B cell (primary cell): ENCODE measurements around the gene TMEM114.

Experiments
- EZH2 ChIP-seq: IDR thresholded peaks from 2 replicates; pipeline ENCODE4 v1.6.1; 2012; ENCODE audit warnings: borderline replicate concordance, low read depth, mild to moderate bottlenecking, moderate library complexity, low read length; ENCODE audit not compliant: insufficient read depth, poor library complexity, severe bottlenecking
- TF ChIP-seq, protein P1 (sequence below): fragments of 200-600 bp; IDR thresholded peaks from one replicate; pipeline ENCODE4 v1.8.0; 2022; ENCODE audit warnings: antibody characterized with exemption, mild to moderate bottlenecking

DNA sequence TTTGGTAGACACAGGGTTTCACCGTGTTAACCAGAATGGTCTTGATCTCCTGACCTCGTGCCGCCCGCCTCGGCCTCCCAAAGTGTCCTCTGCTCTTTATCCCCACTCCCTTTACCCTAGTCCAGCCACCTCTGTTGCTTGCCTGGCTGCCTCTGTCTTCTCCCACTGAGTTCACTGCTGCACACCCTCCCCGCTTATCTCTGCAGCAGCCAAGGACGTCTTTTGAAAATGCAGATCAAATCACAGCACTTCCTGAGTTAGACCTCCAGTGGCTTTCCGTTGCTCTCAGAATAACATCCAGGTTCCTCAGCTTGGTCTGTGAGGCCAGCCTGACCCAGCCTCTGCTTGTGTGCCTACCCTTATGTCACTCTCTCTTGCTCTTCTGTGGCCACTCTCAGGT lies 36.6 kb upstream of the TMEM114 start:
- TF ChIP-seq, protein P1, sequence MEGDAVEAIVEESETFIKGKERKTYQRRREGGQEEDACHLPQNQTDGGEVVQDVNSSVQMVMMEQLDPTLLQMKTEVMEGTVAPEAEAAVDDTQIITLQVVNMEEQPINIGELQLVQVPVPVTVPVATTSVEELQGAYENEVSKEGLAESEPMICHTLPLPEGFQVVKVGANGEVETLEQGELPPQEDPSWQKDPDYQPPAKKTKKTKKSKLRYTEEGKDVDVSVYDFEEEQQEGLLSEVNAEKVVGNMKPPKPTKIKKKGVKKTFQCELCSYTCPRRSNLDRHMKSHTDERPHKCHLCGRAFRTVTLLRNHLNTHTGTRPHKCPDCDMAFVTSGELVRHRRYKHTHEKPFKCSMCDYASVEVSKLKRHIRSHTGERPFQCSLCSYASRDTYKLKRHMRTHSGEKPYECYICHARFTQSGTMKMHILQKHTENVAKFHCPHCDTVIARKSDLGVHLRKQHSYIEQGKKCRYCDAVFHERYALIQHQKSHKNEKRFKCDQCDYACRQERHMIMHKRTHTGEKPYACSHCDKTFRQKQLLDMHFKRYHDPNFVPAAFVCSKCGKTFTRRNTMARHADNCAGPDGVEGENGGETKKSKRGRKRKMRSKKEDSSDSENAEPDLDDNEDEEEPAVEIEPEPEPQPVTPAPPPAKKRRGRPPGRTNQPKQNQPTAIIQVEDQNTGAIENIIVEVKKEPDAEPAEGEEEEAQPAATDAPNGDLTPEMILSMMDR, result no peak
- no peak for TF ChIP-seq EZH2
